H9 (cell line): ENCODE results near the gene AGO1. TPM values are rescaled to one million over a fixed set of nuclear protein-coding genes. Genes with fewer than 3 reads are reported as not detected.

Source experiments
- DNase-seq: peaks from one replicate; pipeline ENCODE4 v3.0.0-alpha.2; 2017
- H2AFZ ChIP-seq: one replicate; pipeline ENCODE4 v1.6.1; 2013; ENCODE audit warnings: mild to moderate bottlenecking, low read length, control low read depth, moderate library complexity
- H2AK5ac ChIP-seq: 2 replicates; pipeline ENCODE4 v1.6.1; 2013; ENCODE audit warnings: low read length, control low read depth, mixed read lengths; ENCODE audit not compliant: insufficient read length
- H2BK120ac ChIP-seq: one replicate; pipeline ENCODE4 v1.6.1; 2013; ENCODE audit warnings: low read depth, mild to moderate bottlenecking, low read length, control low read depth, inconsistent platforms; ENCODE audit not compliant: poor library complexity, severe bottlenecking
- H2BK12ac ChIP-seq: 2 replicates; pipeline ENCODE4 v1.6.1; 2013; ENCODE audit warnings: low read length, control low read depth, mixed read lengths, low read depth; ENCODE audit not compliant: insufficient read length
- H2BK15ac ChIP-seq: 2 replicates; pipeline ENCODE4 v1.6.1; 2013; ENCODE audit warnings: low read depth, low read length, control low read depth
- H2BK20ac ChIP-seq: one replicate; pipeline ENCODE4 v1.6.1; 2013; ENCODE audit warnings: low read depth, mild to moderate bottlenecking, low read length, control low read depth, inconsistent platforms; ENCODE audit not compliant: poor library complexity, severe bottlenecking
- H2BK5ac ChIP-seq: 2 replicates; pipeline ENCODE4 v1.6.1; 2013; ENCODE audit warnings: low read length, control low read depth, mixed read lengths; ENCODE audit not compliant: insufficient read length
- H3K14ac ChIP-seq: 2 replicates; pipeline ENCODE4 v1.6.1; 2013; ENCODE audit warnings: low read length, control low read depth; ENCODE audit not compliant: insufficient read depth
- H3K18ac ChIP-seq: 2 replicates; pipeline ENCODE4 v1.6.1; 2013; ENCODE audit warnings: low read depth, mild to moderate bottlenecking, mixed read lengths, low read length, control low read depth; ENCODE audit not compliant: insufficient read length
- H3K23ac ChIP-seq: 2 replicates; pipeline ENCODE4 v1.6.1; 2013; ENCODE audit warnings: low read length, control low read depth, mixed read lengths, low read depth; ENCODE audit not compliant: insufficient read length
- H3K23me2 ChIP-seq: 2 replicates; pipeline ENCODE4 v1.6.1; 2013; ENCODE audit warnings: low read depth, mild to moderate bottlenecking, mixed read lengths, low read length, control low read depth; ENCODE audit not compliant: insufficient read length, poor library complexity, severe bottlenecking
- H3K27ac ChIP-seq: 2 replicates; pipeline ENCODE4 v1.5.1; 2013; ENCODE audit warnings: low read length, control low read depth, mixed read lengths, low read depth; ENCODE audit not compliant: insufficient read length
- H3K27me3 ChIP-seq: 2 replicates; pipeline ENCODE4 v1.6.1; 2013; ENCODE audit warnings: low read length, control low read depth, inconsistent platforms; ENCODE audit not compliant: insufficient read depth
- H3K4ac ChIP-seq: 2 replicates; pipeline ENCODE4 v1.6.1; 2013; ENCODE audit warnings: low read depth, mild to moderate bottlenecking, control low read depth, inconsistent platforms, low read length, moderate library complexity
- H3K4me1 ChIP-seq: 2 replicates; pipeline ENCODE4 v1.6.1; 2013; ENCODE audit warnings: low read length, control low read depth, inconsistent platforms; ENCODE audit not compliant: insufficient read depth
- H3K4me2 ChIP-seq: 2 replicates; pipeline ENCODE4 v1.6.1; 2013; ENCODE audit warnings: low read length, control low read depth, mixed read lengths; ENCODE audit not compliant: insufficient read length, insufficient read depth
- H3K56ac ChIP-seq: 2 replicates; pipeline ENCODE4 v1.6.1; 2013; ENCODE audit warnings: low read depth, mild to moderate bottlenecking, mixed read lengths, low read length, control low read depth; ENCODE audit not compliant: insufficient read length
- H3K79me1 ChIP-seq: 2 replicates; pipeline ENCODE4 v1.6.1; 2013; ENCODE audit warnings: low read depth, mild to moderate bottlenecking, moderate library complexity, low read length, control low read depth, inconsistent platforms; ENCODE audit not compliant: insufficient read depth, poor library complexity, severe bottlenecking
- H3K79me2 ChIP-seq: 2 replicates; pipeline ENCODE4 v1.6.1; 2013; ENCODE audit warnings: low read length, control low read depth, inconsistent platforms; ENCODE audit not compliant: insufficient read depth
- H3K9ac ChIP-seq: 2 replicates; pipeline ENCODE4 v1.6.1; 2013; ENCODE audit warnings: low read length, control low read depth, mixed read lengths; ENCODE audit not compliant: insufficient read length; ENCODE audit errors: extremely low read depth
- H3K9me3 ChIP-seq: one replicate; pipeline ENCODE4 v1.6.1; 2013; ENCODE audit warnings: low read depth, low read length, inconsistent platforms; ENCODE audit not compliant: control insufficient read depth
- H3T11ph ChIP-seq: one replicate; pipeline ENCODE4 v1.6.1; 2013; ENCODE audit warnings: mild to moderate bottlenecking, low read length, control low read depth, inconsistent platforms
- H4K20me1 ChIP-seq: one replicate; pipeline ENCODE4 v1.6.1; 2013; ENCODE audit not compliant: control insufficient read depth, insufficient read length, insufficient read depth
- H4K5ac ChIP-seq: 2 replicates; pipeline ENCODE4 v1.6.1; 2013; ENCODE audit warnings: low read depth, mild to moderate bottlenecking, mixed read lengths, low read length, control low read depth; ENCODE audit not compliant: insufficient read length
- H4K8ac ChIP-seq: replicated peaks from 2 replicates; pipeline ENCODE4 v1.6.1; 2013; ENCODE audit warnings: low read length, control low read depth, mixed read lengths, low read depth; ENCODE audit not compliant: insufficient read length
- H4K91ac ChIP-seq: 2 replicates; pipeline ENCODE4 v1.6.1; 2013; ENCODE audit warnings: low read depth, mild to moderate bottlenecking, moderate library complexity, mixed read lengths, low read length, control low read depth; ENCODE audit not compliant: insufficient read length
- H3K27ac Mint-ChIP-seq, 3 experiments: 2 replicates in 2 of 3; 3 replicates in 1 of 3; pipeline ENCODE4 v1.8.0; 2020 to 2021; ENCODE audit warnings: mixed read lengths in 3 of 3, mild to moderate bottlenecking in 1 of 3, moderate library complexity in 1 of 3
- H3K27me3 Mint-ChIP-seq: 2 replicates; pipeline ENCODE4 v1.8.0; 2021; ENCODE audit warnings: low read depth, mild to moderate bottlenecking, moderate library complexity, mixed read lengths
- H3K36me3 Mint-ChIP-seq, 3 experiments: 2 replicates in 2 of 3; 3 replicates in 1 of 3; pipeline ENCODE4 v1.8.0; 2020 to 2021; ENCODE audit warnings: low read depth in 3 of 3, mixed read lengths in 3 of 3; ENCODE audit not compliant: insufficient read depth in 1 of 3
- H3K4me1 Mint-ChIP-seq, 2 experiments: 2 replicates each; pipeline ENCODE4 v1.8.0; 2020; ENCODE audit warnings: mixed read lengths in 2 of 2
- H3K4me3 Mint-ChIP-seq, 2 experiments: 2 replicates in 1 of 2; 3 replicates in 1 of 2; pipeline ENCODE4 v1.8.0; 2020 to 2021; ENCODE audit warnings: mild to moderate bottlenecking in 2 of 2, mixed read lengths in 2 of 2, moderate library complexity in 1 of 2
- H3K9me3 Mint-ChIP-seq, 2 experiments: 2 replicates in 1 of 2; 3 replicates in 1 of 2; pipeline ENCODE4 v1.8.0; 2020; ENCODE audit warnings: mild to moderate bottlenecking in 2 of 2, mixed read lengths in 2 of 2, moderate library complexity in 1 of 2
- total RNA-seq: library from RNA; stranded (reverse); gene quantifications from 2 replicates; pipeline ENCODE4 v1.2.1, GENCODE V29; 2021
- TF ChIP-seq, protein P1 (sequence below): fragments of 200-600 bp; sonication (generic); conservative IDR thresholded peaks from 3 replicates; pipeline ENCODE4 v1.8.0; 2021; ENCODE audit warnings: antibody characterized with exemption, mild to moderate bottlenecking

AGO1 gene
- total RNA-seq, 1 experiment from 2014 or later = 74.2 TPM

GRCh38 chr1:35857830-35858229 lies 25.2 kb upstream of the AGO1 start:
- no peaks in the 10 kb centered on the region for H3K23me2 ChIP-seq
- Mint-ChIP-seq H3K27ac (no peak overlapping the region), H3K9me3 (no peaks in the 10 kb centered on the region)

More at GRCh38 chr1:35857830-35858229, 25.2 kb upstream of the AGO1 start:
- Histone ChIP-seq H3K4me1 (no peaks in the 10 kb centered on the region), H4K20me1 (no peaks in the 10 kb centered on the region), H3K14ac (no peak overlapping the region), H3K79me1 (no peaks in the 10 kb centered on the region), H3K27ac (no peak overlapping the region), H2BK5ac (no peak overlapping the region), H4K5ac (no peak overlapping the region), H3K23ac (no peak overlapping the region), H3K79me2 (no peaks in the 10 kb centered on the region), H2AFZ (no peak overlapping the region), H3T11ph (no peak overlapping the region), H3K9ac (no peak overlapping the region), H2AK5ac (no peak overlapping the region), H4K8ac (no peak overlapping the region), H3K56ac (no peak overlapping the region), H3K27me3 (no peaks in the 10 kb centered on the region), H2BK12ac (no peak overlapping the region), H2BK15ac (no peak overlapping the region), H3K4me2 (no peak overlapping the region), H4K91ac (no peak overlapping the region), H2BK20ac (no peak overlapping the region), H3K4ac (no peak overlapping the region), H3K9me3 (no peaks in the 10 kb centered on the region), H3K18ac (no peak overlapping the region), H2BK120ac (no peak overlapping the region)
- no peak overlapping the region for H3K4me3 Mint-ChIP-seq
- H3K27me3 Mint-ChIP-seq = no peaks in the 10 kb centered on the region
- H3K4me1 Mint-ChIP-seq = peaks cover 3 to 11% of the 10 kb centered on the region in 2 experiments; a peak in 2 of 4 replicates
- DNase-seq = no peak
- TF ChIP-seq, protein P1, sequence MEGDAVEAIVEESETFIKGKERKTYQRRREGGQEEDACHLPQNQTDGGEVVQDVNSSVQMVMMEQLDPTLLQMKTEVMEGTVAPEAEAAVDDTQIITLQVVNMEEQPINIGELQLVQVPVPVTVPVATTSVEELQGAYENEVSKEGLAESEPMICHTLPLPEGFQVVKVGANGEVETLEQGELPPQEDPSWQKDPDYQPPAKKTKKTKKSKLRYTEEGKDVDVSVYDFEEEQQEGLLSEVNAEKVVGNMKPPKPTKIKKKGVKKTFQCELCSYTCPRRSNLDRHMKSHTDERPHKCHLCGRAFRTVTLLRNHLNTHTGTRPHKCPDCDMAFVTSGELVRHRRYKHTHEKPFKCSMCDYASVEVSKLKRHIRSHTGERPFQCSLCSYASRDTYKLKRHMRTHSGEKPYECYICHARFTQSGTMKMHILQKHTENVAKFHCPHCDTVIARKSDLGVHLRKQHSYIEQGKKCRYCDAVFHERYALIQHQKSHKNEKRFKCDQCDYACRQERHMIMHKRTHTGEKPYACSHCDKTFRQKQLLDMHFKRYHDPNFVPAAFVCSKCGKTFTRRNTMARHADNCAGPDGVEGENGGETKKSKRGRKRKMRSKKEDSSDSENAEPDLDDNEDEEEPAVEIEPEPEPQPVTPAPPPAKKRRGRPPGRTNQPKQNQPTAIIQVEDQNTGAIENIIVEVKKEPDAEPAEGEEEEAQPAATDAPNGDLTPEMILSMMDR = peak; percentile 51; the same call in 2 of the 3 replicates
- H3K36me3 Mint-ChIP-seq = peaks cover 3 to 27% (median 14%) of the 10 kb centered on the region in 3 experiments; a peak in 5 of 7 replicates
